GM19467 (cell line): ENCODE results near the gene C18orf32.
"Not testable (repeated sequence)": the region's sequence is repeated elsewhere in the genome, so short reads cannot be mapped to it uniquely, and the experiment has no call there.

Source experiments
- ATAC-seq: cut with Tn5 transposase; IDR thresholded peaks from one replicate; pipeline ENCODE4 v1.9.1; 2021; ENCODE audit warnings: mild to moderate bottlenecking, moderate library complexity; ENCODE audit not compliant: unreplicated experiment

The C18orf32 gene

GRCh38 chr18:49503931-49504330, 16.9 kb upstream of the C18orf32 start:
- ATAC-seq = no peak

DNA sequence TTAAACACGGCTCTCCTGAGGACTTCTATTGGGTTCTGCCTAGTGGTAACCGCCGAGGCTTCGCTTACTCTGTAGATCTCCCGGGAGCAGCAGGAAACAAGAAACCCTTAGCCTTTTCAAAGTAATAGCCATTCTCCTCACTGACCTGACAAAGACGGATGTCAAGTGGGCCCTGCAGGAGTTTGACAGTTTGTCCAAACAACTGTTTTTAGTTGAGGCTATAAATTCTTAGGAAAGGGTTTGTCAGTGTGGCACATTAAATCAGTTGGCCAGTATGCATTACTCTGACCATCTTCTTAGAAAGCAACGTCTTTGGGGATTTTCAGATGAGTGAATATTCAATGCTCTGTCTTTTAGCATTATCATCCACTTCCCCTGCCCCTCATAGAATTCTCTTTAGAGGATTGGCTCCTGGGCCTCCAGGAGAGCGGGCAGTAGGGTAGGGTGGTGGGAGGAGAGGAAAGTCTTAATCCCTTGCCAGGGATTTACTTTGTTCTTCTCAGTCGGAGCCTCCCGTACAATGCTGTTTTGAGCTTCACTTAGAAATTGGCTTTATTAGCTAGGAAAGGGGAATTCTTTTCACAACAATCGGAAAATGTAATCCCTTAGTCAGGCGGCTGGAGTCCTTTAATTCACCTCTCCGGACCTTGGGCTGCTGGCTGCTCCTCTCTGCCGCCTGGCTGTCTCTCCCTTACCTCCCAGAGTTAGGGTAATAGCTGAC, 13.3 kb upstream of the C18orf32 start:
- ATAC-seq = no peak

GRCh38 chr18:49499046-49499637, 12.1 kb upstream of the C18orf32 start:
- ATAC-seq = no peak

DNA sequence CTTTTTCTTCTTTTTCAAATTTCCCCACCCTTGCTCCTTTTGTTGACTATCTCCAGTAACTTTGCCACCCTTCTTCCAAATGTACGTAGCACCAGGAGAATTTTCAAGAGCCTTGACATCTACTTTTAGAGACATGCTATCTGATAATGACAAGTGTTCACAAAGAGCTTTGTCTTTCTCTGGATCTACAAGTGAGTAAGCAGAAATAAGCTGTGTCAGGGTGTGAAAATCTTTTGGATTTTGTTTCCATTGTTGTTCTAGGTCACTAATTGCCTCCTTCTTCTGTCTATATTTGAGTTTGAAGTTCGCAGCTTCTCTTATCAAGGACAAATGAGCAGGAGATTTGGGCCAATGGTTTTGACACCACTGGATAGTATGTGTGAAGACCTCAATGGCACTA, 8.4 kb upstream of the C18orf32 start:
- no peak for ATAC-seq

DNA sequence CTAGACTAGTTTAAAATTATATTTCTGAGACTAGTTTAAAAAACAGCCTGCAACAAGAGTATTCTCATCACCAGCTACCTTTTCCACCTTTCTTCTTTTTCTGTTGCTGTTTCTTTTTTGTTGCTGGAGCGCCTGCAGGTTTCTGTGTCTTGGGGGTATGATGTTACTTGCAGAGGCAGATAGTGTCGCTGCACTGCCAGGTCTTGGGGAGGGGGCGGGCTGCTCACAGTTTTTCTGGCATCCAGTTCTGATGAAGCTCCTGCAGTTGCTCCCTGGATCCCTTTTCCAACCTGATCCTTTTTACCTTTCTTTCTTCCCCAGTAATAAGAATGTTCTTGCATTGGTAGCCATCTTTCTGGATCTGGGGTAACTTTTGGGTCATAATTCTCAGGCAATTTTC, 8.0 kb upstream of the C18orf32 start:
- ATAC-seq = no peak

DNA sequence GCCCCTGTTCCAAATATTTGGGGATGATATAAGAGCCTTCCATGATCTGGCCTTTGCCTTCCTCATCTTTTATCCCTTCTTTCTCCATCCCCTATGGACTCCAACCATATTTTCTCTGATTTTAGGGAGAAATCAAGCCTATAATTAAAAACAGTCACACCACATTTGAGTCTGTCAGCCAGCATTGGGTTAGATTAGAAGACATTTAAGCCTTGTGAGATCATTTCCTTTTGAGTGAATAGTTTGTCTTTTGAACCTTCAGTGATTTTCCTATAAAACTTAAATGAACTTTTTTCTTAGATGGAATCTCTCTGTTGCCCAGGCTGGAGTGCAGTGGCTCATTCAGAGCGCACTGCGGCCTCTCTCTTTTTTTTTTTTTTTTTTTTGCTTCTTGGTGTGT, 7.6 kb upstream of the C18orf32 start:
- no peak for ATAC-seq

DNA sequence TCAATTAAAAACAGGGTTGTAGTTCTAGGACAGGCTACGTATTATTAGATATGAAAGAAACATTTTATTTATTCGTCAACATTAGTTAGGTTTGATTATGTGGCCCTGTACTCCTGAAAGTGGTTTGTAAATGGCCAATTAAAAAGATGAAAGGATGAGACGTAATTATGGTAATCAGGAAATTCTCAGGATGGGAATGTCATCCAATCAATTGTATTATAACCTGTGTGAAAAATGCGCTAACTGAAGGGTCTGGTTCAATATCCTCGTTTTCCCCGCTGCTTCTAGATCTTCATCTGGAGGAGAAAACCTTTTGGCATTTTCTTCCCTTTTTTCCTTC, 5.6 kb upstream of the C18orf32 start:
- no peak for ATAC-seq

GRCh38 chr18:49491857-49492693, 5.0 kb upstream of the C18orf32 start, which contains the start of gene RPL17:
Gene RPL17 (minus strand): TSS chr18:49492465.
- peak; percentile 70 for ATAC-seq

- ATAC-seq = no peak
These were observed 4.5 kb upstream of the C18orf32 start for GRCh38 chr18:49491534-49491856.

DNA sequence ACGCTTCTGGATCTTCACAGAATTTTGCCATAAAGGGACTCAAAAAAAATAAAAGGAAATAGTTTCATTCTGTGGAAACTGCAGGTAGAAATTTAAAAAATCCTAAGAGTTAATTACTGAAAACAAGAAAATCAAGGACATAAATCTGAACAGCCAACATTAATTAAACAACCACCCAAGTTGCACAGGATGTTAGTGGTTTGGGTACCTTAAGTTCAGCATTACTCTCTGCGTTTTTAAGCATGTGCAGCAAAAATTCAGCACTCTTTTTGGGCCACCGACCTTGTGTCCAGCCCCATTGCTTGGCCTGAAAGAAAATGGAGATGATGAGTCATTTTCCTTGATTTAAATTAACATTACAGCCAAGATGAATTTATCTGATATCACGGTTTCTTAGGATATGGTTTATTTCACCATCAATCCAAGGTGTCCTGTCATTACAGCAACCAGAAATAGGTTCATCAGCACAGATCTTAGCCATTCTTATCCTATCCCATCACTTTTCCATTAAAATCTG, 3.3 kb upstream of the C18orf32 start:
- no peak for ATAC-seq

GRCh38 chr18:49487711-49488310, 777 bp upstream of the C18orf32 start:
- ATAC-seq = no peak

DNA sequence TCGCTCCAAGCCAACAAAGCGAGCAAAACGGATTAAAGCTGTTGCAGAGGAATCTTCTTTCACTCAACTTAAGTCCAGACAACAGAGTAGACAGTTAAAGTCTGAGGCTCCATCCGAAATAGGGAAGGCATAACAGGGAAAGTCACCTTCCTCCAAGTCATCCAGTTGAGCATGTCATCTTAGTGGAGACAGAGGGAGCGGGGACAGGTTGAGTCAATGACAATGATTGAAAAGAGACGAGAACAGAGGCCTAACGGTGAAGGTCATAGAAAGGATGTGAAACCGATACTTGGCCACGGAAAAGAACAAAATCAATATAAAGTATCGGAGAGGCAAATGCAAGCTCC, 455 bp downstream of the C18orf32 start:
- no peak for ATAC-seq

GRCh38 chr18:49486134-49486533, 900 bp downstream of the C18orf32 start:
- no peak for ATAC-seq

GRCh38 chr18:49483198-49483597, 3.8 kb downstream of the C18orf32 start:
- no peak for ATAC-seq

DNA sequence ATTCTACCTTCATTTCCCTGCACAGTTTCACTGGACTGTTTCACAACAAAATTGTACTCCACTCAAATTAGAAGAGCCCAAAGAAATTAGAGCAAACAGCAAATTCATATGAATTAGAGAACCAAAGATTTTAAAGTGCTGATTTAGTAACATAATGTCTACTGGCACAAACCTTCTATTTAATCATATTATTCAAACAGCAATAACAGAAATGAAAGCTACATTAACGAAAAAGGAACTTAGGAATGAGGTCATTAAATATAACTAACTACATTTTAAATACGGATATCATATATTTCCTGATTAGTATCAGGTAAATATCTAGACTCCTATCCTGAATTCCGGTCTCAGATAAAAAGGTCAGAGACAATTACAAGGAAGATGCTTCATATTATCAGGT, 5.1 kb downstream of the C18orf32 start:
- ATAC-seq = no peak

GRCh38 chr18:49481317-49481716, 5.7 kb downstream of the C18orf32 start:
- ATAC-seq = no peak

- no peak for ATAC-seq
These were observed 7.5 kb downstream of the C18orf32 start for GRCh38 chr18:49479381-49480137.

DNA sequence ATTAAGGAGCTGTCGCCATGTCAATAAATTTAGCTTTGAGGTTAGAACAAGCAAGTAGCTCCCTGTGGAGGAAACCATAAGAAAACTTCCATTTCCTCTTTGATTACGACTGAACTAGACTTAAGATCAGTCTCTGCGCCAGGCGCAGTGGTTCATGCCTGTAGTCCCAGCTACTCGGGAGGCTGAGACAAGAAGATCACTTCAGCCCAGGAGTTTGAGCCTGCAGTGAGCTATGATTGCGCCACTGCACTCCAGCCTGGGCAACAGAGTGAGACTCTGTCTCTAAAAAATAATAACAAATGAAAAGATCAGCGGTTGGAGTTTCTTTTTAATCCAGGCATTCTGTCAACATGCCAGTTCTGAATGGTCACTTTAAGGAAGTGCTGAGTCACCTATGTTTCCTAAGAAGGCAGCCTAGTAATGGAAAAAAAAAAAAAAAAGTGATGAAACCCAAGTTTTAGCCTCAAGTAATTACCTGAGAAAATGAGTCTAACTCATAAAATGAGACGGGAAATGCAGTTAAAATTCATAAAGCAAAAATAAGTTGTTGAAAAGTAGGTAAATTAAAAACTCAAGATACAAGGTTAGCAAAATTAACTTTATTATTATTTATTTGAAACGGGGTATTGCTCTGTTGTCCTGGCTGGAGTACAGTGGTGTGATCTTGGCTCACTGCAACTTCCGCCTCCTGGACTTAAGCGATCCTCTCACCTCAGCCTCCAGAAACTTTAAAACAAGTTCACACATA, 10.2 kb downstream of the C18orf32 start:
- no peak for ATAC-seq

GRCh38 chr18:49474935-49475334, 12.1 kb downstream of the C18orf32 start:
- ATAC-seq = not testable (repeated sequence)

- ATAC-seq = no peak
These were observed 13.3 kb downstream of the C18orf32 start for GRCh38 chr18:49473721-49474120.
